ENCODE results near the gene NBDY.

The NBDY gene

GRCh38 chrX:56794404-56795230, 65.6 kb downstream of the NBDY start:
- H3K9me3 ChIP-seq, result no peaks in the 10 kb centered on the region
- no peaks in the 10 kb centered on the region for H3K36me3 ChIP-seq (replicated peaks)
- H3K4me1 ChIP-seq, result no peaks in the 10 kb centered on the region
- peak in 1 of 2 experiments; percentile 0 for DNase-seq (ENCODE audit: low spot score in 2 of 2)
- no peaks in the 10 kb centered on the region for H3K27me3 ChIP-seq (ENCODE audit: low read depth)
- no peak overlapping the region for H3K4me3 ChIP-seq
- in situ Hi-C loops (cut with MboI; ENCODE audit: low sequenced_read_pairs), result no loop called here

GRCh38 chrX:56795309-56795868, 66.3 kb downstream of the NBDY start:
- Histone ChIP-seq H3K9me3 (no peaks in the 10 kb centered on the region), H3K4me1 (no peaks in the 10 kb centered on the region), H3K36me3 (replicated peaks) (no peaks in the 10 kb centered on the region), H3K27me3 (ENCODE audit: low read depth) (no peaks in the 10 kb centered on the region), H3K4me3 (no peak overlapping the region)
- DNase-seq (ENCODE audit: low spot score in 2 of 2), result peak in 1 of 2 experiments; percentile 1
- in situ Hi-C loops (cut with MboI; ENCODE audit: low sequenced_read_pairs), result no loop called here

GRCh38 chrX:56796641-56797395, 67.8 kb downstream of the NBDY start:
- in situ Hi-C loops (cut with MboI; ENCODE audit: low sequenced_read_pairs), result no loop called here
- Histone ChIP-seq H3K4me3 (no peak overlapping the region), H3K36me3 (replicated peaks) (no peaks in the 10 kb centered on the region), H3K4me1 (no peaks in the 10 kb centered on the region), H3K9me3 (no peaks in the 10 kb centered on the region), H3K27me3 (ENCODE audit: low read depth) (no peaks in the 10 kb centered on the region)
- peak in 1 of 2 experiments; percentile 1 for DNase-seq (ENCODE audit: low spot score in 2 of 2)

- Histone ChIP-seq H3K4me1 (no peaks in the 10 kb centered on the region), H3K27me3 (ENCODE audit: low read depth) (no peaks in the 10 kb centered on the region), H3K4me3 (no peak overlapping the region), H3K36me3 (replicated peaks) (no peaks in the 10 kb centered on the region), H3K9me3 (no peaks in the 10 kb centered on the region)
- in situ Hi-C loops (cut with MboI; ENCODE audit: low sequenced_read_pairs), result no loop called here
- no peak for DNase-seq (ENCODE audit: low spot score in 2 of 2)
Observed at GRCh38 chrX:56797574-56798338, 68.7 kb downstream of the NBDY start.

GRCh38 chrX:56798339-56798711, 69.3 kb downstream of the NBDY start:
- Histone ChIP-seq H3K4me1 (no peaks in the 10 kb centered on the region), H3K9me3 (no peaks in the 10 kb centered on the region), H3K27me3 (ENCODE audit: low read depth) (no peaks in the 10 kb centered on the region), H3K36me3 (replicated peaks) (no peaks in the 10 kb centered on the region), H3K4me3 (no peak overlapping the region)
- in situ Hi-C loops (cut with MboI; ENCODE audit: low sequenced_read_pairs), result no loop called here
- peak in 1 of 2 experiments; percentile 1 for DNase-seq (ENCODE audit: low spot score in 2 of 2)

GRCh38 chrX:56798866-56799758, 70.1 kb downstream of the NBDY start:
- H3K9me3 ChIP-seq, result no peaks in the 10 kb centered on the region
- no peaks in the 10 kb centered on the region for H3K36me3 ChIP-seq (replicated peaks)
- peak in 1 of 2 experiments; percentile 4 for DNase-seq (ENCODE audit: low spot score in 2 of 2)
- no peaks in the 10 kb centered on the region for H3K4me1 ChIP-seq
- in situ Hi-C loops (cut with MboI; ENCODE audit: low sequenced_read_pairs), result no loop called here
- no peak overlapping the region for H3K4me3 ChIP-seq
- no peaks in the 10 kb centered on the region for H3K27me3 ChIP-seq (ENCODE audit: low read depth)

GRCh38 chrX:56800307-56800706, 71.3 kb downstream of the NBDY start:
- in situ Hi-C loops (cut with MboI; ENCODE audit: low sequenced_read_pairs), result no loop called here
- Histone ChIP-seq H3K9me3 (no peaks in the 10 kb centered on the region), H3K27me3 (ENCODE audit: low read depth) (no peaks in the 10 kb centered on the region), H3K4me3 (no peak overlapping the region), H3K4me1 (no peaks in the 10 kb centered on the region), H3K36me3 (replicated peaks) (no peaks in the 10 kb centered on the region)
- DNase-seq (ENCODE audit: low spot score in 2 of 2), result peak in 1 of 2 experiments; percentile 2

- H3K4me1 ChIP-seq, result no peaks in the 10 kb centered on the region
- peak in 1 of 2 experiments; percentile 3 for DNase-seq (ENCODE audit: low spot score in 2 of 2)
- H3K36me3 ChIP-seq (replicated peaks), result no peaks in the 10 kb centered on the region
- H3K4me3 ChIP-seq, result no peak overlapping the region
- in situ Hi-C loops (cut with MboI; ENCODE audit: low sequenced_read_pairs), result no loop called here
- no peaks in the 10 kb centered on the region for H3K27me3 ChIP-seq (ENCODE audit: low read depth)
- H3K9me3 ChIP-seq, result no peaks in the 10 kb centered on the region
Observed at GRCh38 chrX:56800801-56801200, 71.8 kb downstream of the NBDY start.

GRCh38 chrX:56802428-56802827, 73.4 kb downstream of the NBDY start:
- no peak for DNase-seq (ENCODE audit: low spot score in 2 of 2)
- H3K4me1 ChIP-seq, result no peaks in the 10 kb centered on the region
- H3K4me3 ChIP-seq, result no peak overlapping the region
- H3K36me3 ChIP-seq (replicated peaks), result no peaks in the 10 kb centered on the region
- in situ Hi-C loops (cut with MboI; ENCODE audit: low sequenced_read_pairs), result no loop called here
- H3K27me3 ChIP-seq (ENCODE audit: low read depth), result no peaks in the 10 kb centered on the region
- H3K9me3 ChIP-seq, result no peaks in the 10 kb centered on the region

- DNase-seq (ENCODE audit: low spot score in 2 of 2), result no peak
- no peaks in the 10 kb centered on the region for H3K27me3 ChIP-seq (ENCODE audit: low read depth)
- no peaks in the 10 kb centered on the region for H3K4me1 ChIP-seq
- no peaks in the 10 kb centered on the region for H3K9me3 ChIP-seq
- in situ Hi-C loops (cut with MboI; ENCODE audit: low sequenced_read_pairs), result no loop called here
- H3K4me3 ChIP-seq, result no peak overlapping the region
- H3K36me3 ChIP-seq (replicated peaks), result no peaks in the 10 kb centered on the region
Observed at GRCh38 chrX:56802921-56803849, 74.1 kb downstream of the NBDY start.

- DNase-seq (ENCODE audit: low spot score in 2 of 2), result no peak
- Histone ChIP-seq H3K27me3 (ENCODE audit: low read depth) (no peaks in the 10 kb centered on the region), H3K4me1 (no peaks in the 10 kb centered on the region), H3K36me3 (replicated peaks) (no peaks in the 10 kb centered on the region), H3K9me3 (no peaks in the 10 kb centered on the region), H3K4me3 (no peak overlapping the region)
- in situ Hi-C loops (cut with MboI; ENCODE audit: low sequenced_read_pairs), result no loop called here
Observed at GRCh38 chrX:56803850-56804681, 75.0 kb downstream of the NBDY start.
